ENCODE results near the gene HMGCR. TPM values are rescaled to one million over a fixed set of nuclear protein-coding genes. Genes with fewer than 3 reads are reported as not detected.

Gene HMGCR
- total and polyA plus RNA-seq, 2 of the 8 experiments (the other 6 are each of a cell fraction or from before 2014, with no cell fraction given), result 45.8 to 199 TPM

DNA sequence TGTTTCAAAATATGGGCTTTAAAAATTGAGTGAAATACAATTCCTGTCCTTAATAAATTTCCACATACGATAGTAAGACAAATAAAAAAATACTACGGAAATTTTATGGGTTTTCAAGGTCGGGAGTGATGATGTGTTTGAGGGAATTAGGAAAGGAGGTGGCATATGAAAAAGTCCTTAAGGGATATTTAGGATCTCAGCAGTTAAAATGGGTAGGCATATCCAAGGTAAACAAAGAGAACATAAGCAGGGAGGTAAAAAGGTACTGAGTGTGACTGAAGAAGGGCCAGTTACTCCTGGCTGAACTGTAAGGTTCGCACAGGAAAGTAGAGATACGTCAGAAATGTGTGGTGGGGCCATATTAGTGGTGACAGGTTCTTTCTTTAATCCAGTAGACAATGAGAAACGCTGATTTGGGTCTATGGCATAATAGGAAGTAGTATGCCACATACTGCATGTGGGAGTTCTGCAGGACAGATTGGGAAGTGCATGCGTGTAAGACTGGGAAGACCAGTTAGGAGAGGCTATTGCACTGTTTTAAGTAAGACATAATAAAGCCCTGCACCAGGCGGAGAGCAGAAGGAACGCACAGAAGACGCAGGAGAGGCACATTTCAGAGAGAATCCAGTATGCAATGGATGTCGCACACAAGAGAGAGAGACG lies 937 bp upstream of the HMGCR start:
- Histone ChIP-seq H2BK5ac (ENCODE audit: low read depth, low read length) (peak overlapping the region; percentile 98), H3K27ac (ENCODE audit: low read depth, low read length) (peak overlapping the region; percentile 78), H2BK12ac (ENCODE audit: low read depth, low read length) (peak overlapping the region; percentile 52), H2AK5ac (ENCODE audit: low read depth, low read length) (no peak overlapping the region), H3K36me3 (ENCODE audit: control insufficient read depth in 2 of 4, insufficient read depth in 4 of 4, low read length in 3 of 4) (peaks cover 0 to 12% (median 3%) of the 10 kb centered on the region in 4 experiments; a peak in 4 of 8 replicates), H3K27me3 (replicated peaks in 1 of 4; ENCODE audit: control insufficient read depth in 3 of 4, extremely low read depth in 1 of 4, insufficient read depth in 3 of 4, low read length in 3 of 4) (no peaks in the 10 kb centered on the region), H3K56ac (replicated peaks; ENCODE audit: insufficient read length, low read depth, low read length) (peak overlapping the region; percentile 43), H4K8ac (ENCODE audit: extremely low read depth, insufficient read depth, low read length) (no peak overlapping the region), H2AFZ (ENCODE audit: low read length) (peak overlapping the region; percentile 82), H3K79me1 (ENCODE audit: low read depth, low read length) (no peaks in the 10 kb centered on the region), H4K20me1 (replicated peaks in 1 of 2; ENCODE audit: control insufficient read depth in 1 of 2, insufficient read depth in 2 of 2, low read length in 2 of 2) (peaks cover 14 to 15% of the 10 kb centered on the region in 2 experiments), H2BK15ac (ENCODE audit: low read length) (peak overlapping the region; percentile 82; the same call in 1 of the 2 replicates), H2BK120ac (replicated peaks; ENCODE audit: low read depth, low read length) (peak overlapping the region; percentile 52), H3K14ac (ENCODE audit: insufficient read length) (no peak overlapping the region), H3K9me3 (ENCODE audit: insufficient read depth in 2 of 2, low read depth in 1 of 2, low read length in 1 of 2) (no peaks in the 10 kb centered on the region; a peak in 1 of 4 replicates), H3K79me2 (ENCODE audit: control insufficient read depth in 1 of 2, insufficient read depth in 2 of 2, low read length in 2 of 2) (peaks cover 31 to 39% of the 10 kb centered on the region in 2 experiments), H3K4ac (replicated peaks; ENCODE audit: insufficient read length, low read depth, low read length) (peak overlapping the region; percentile 46), H2BK20ac (ENCODE audit: low read length) (no peak overlapping the region), H3K4me2 (ENCODE audit: insufficient read depth in 1 of 2, low read depth in 2 of 2, low read length in 2 of 2) (peak overlapping the region; percentile 81 to 98), H4K5ac (ENCODE audit: insufficient read length, low read depth, low read length) (peak overlapping the region; percentile 78), H3K23ac (ENCODE audit: insufficient read length) (no peak overlapping the region), H3K4me3 (ENCODE audit: extremely low read depth in 1 of 4, insufficient read depth in 2 of 4, low read depth in 3 of 4, low read length in 4 of 4) (peak overlapping the region; percentile 45 to 84 (median 66)), H3K18ac (ENCODE audit: extremely low read depth, low read length) (peak overlapping the region; percentile 88), H4K91ac (replicated peaks; ENCODE audit: insufficient read length, low read length) (peak overlapping the region; percentile 70), H3K9ac (replicated peaks in 1 of 4; ENCODE audit: extremely low read depth in 1 of 4, low read depth in 3 of 4, low read length in 3 of 4) (peak overlapping the region; percentile 55 to 90 (median 74)), H3K23me2 (ENCODE audit: low read depth, low read length) (peaks cover 4% of the 10 kb centered on the region), H3K4me1 (replicated peaks in 1 of 4; ENCODE audit: control insufficient read depth in 3 of 4, insufficient read depth in 4 of 4, low read length in 3 of 4) (peaks cover 0 to 3% (median 2%) of the 10 kb centered on the region in 4 experiments; a peak in 3 of 7 replicates)
- WGBS, 2 experiments (ENCODE audit: extremely low coverage in 1 of 2, insufficient coverage in 1 of 2, insufficient read length in 1 of 2, insufficient replicate concordance in 2 of 2, low coverage in 1 of 2, low lambda C conversion rate in 2 of 2, missing lambda C conversion rate in 1 of 2), result 21 to 100% methylated on average over 1 to 12 of the region's 12 CpGs
- POLR2A ChIA-PET (ENCODE audit: partially characterized antibody), result interaction anchor here (1.0 to 1.9 kb wide), 6 partner anchors 13 to 276 kb away, joined by 3 to 14 read pairs (median 4); partner anchors contain the start of gene ANKRD31
- FAIRE-seq (peak; percentile 24), DNase-seq (ENCODE audit: low read depth in 1 of 2, low spot score in 2 of 2) (no peak)
- CTCF ChIA-PET (ENCODE audit: partially characterized antibody), result interaction anchor here (1.0 to 1.6 kb wide), 8 partner anchors 15 to 313 kb away, joined by 3 to 11 read pairs (median 4); partner anchors contain the start of gene ANKRD31
- TF ChIP-seq BACH1 (IDR thresholded peaks at IDR 0.05; ENCODE audit: low read length) (no peak), EGR1 (IDR thresholded peaks at IDR 0.05; ENCODE audit: borderline replicate concordance, low read depth, low read length) (no peak), CHD2 (IDR thresholded peaks at IDR 0.05; ENCODE audit: low read length) (no peak), JUN (IDR thresholded peaks at IDR 0.05; ENCODE audit: low read depth, low read length) (no peak), KDM4A (IDR thresholded peaks at IDR 0.05; ENCODE audit: low read depth, low read length, severe bottlenecking) (peak; percentile 40), SUZ12 (IDR thresholded peaks at IDR 0.05; ENCODE audit: low read length) (no peak), SAP30 (IDR thresholded peaks at IDR 0.05; ENCODE audit: insufficient read depth, insufficient replicate concordance, low read length) (no peak), FOSL1 (IDR thresholded peaks at IDR 0.05; ENCODE audit: insufficient read depth, low read depth, low read length) (no peak)
- TF ChIP-seq, protein P1, sequence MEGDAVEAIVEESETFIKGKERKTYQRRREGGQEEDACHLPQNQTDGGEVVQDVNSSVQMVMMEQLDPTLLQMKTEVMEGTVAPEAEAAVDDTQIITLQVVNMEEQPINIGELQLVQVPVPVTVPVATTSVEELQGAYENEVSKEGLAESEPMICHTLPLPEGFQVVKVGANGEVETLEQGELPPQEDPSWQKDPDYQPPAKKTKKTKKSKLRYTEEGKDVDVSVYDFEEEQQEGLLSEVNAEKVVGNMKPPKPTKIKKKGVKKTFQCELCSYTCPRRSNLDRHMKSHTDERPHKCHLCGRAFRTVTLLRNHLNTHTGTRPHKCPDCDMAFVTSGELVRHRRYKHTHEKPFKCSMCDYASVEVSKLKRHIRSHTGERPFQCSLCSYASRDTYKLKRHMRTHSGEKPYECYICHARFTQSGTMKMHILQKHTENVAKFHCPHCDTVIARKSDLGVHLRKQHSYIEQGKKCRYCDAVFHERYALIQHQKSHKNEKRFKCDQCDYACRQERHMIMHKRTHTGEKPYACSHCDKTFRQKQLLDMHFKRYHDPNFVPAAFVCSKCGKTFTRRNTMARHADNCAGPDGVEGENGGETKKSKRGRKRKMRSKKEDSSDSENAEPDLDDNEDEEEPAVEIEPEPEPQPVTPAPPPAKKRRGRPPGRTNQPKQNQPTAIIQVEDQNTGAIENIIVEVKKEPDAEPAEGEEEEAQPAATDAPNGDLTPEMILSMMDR (IDR thresholded peaks at IDR 0.05; ENCODE audit: control extremely low read depth in 1 of 3, insufficient read depth in 1 of 3, low read depth in 1 of 3, low read length in 3 of 3), result peak in 1 of 3 experiments; percentile 21; a peak in 1 of 4 replicates
